H54 (cell line): ENCODE measurements around the gene AMY2B.
A peak's percentile ranks its signal among the peaks of the same experiment; 100 is the strongest.
"Not testable (repeated sequence)": the region's sequence is repeated elsewhere in the genome, so short reads cannot be mapped to it uniquely, and the experiment has no call there.

Experiments
- DNase-seq: peaks from one replicate; pipeline ENCODE4 v3.0.0; 2011; ENCODE audit warnings: low spot score, mixed read lengths; ENCODE audit not compliant: insufficient read length
- FAIRE-seq: peaks from 3 replicates; lab custom pipeline; 2011; peaks lifted over from hg19 to GRCh38; lab: Jason Lieb, UNC
- POLR2A ChIP-seq: IDR thresholded peaks from 2 replicates; pipeline ENCODE4 v1.6.1; 2011; ENCODE audit warnings: low read depth, mild to moderate bottlenecking, low read length

AMY2B gene

GRCh38 chr1:103571289-103571688, at the start of gene AMY2B:
Gene AMY2B (plus strand): TSS chr1:103571589. CDS start chr1:103571603, 14 bp downstream.
- not testable (repeated sequence) for DNase-seq, FAIRE-seq

GRCh38 chr1:103523346-103523745, 48.0 kb upstream of the AMY2B start:
- no peak for FAIRE-seq
- no peak for TF ChIP-seq POLR2A
- DNase-seq, result no peak

DNA sequence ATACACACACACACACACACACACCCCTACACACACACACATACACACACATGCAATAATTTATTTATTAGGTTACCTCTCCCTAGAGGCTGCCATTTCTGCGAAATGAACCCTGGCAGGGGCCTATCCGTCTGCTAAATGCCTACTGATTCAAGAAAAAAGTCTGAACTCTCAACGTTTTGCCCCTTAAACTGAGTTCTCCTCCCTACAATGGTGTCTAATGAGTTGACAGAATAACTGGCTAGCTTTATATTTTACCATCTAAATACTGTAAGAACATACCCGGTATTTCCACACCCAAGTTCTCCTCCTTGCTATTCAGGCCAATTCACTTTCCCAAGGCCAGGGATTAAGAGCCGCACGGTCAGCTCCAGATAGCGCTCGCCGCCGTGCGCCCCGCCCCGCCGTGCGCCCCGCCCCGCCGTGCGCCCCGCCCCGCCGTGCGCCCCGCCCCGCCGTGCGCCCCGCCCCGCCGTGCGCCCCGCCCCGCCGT, 46.2 kb upstream of the AMY2B start:
- TF ChIP-seq POLR2A, result no peak
- DNase-seq (peak; percentile 24), FAIRE-seq (no peak)

- peak; percentile 87 for FAIRE-seq
- TF ChIP-seq POLR2A, result no peak
- DNase-seq, result peak; percentile 43
Observed at GRCh38 chr1:103525607-103526507, 45.5 kb upstream of the AMY2B start, which contains the start of gene RNPC3. Gene RNPC3 (plus strand): TSS chr1:103525699. CDS start chr1:103526071, 372 bp downstream.

DNA sequence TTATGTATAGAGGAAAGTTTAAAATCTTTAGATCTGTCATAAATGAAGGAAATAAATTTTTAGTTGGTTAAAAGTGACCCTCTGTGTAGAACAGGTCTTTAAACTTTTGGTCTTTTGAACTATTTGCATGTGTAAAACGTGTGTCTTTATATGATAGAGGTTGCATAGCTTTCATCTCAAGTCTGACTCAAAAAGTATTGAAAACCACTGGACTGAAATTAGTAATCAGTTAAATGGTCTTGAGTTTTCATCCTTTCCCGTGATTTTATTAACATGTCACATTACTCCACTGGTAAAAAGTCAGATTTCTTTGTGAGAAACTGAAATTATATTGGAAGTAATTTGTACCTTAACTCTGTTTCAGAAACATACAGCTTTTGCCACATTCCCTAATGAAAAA, 44.1 kb upstream of the AMY2B start:
- DNase-seq (no peak), FAIRE-seq (peak; percentile 65)
- TF ChIP-seq POLR2A, result no peak

GRCh38 chr1:103529746-103530145, 41.6 kb upstream of the AMY2B start:
- no peak for TF ChIP-seq POLR2A
- FAIRE-seq (peak; percentile 94), DNase-seq (peak; percentile 21)

GRCh38 chr1:103538226-103538625, 33.2 kb upstream of the AMY2B start:
- no peak for TF ChIP-seq POLR2A
- DNase-seq (no peak), FAIRE-seq (peak; percentile 75)

GRCh38 chr1:103541431-103541830, 30.0 kb upstream of the AMY2B start:
- DNase-seq (no peak), FAIRE-seq (no peak)
- no peak for TF ChIP-seq POLR2A

DNA sequence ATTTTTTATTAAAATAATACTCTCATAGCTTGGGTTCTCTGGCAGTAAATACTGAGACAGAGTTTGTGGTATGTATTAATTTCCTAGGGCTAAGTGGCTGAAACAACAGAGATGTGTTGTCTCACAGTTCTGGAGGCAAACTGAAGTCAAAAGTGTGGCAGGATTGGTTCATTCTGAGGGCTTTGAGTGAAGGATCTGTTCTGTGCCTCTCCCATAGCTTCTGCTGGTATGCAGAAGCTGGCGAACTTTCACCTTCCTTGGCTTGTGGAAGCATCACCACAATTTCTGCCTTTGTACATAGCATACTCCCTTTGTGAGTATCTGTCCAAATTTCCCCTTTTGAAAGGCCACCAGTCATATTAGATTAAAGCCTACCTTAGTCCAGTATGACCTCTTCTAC, 24.9 kb upstream of the AMY2B start:
- FAIRE-seq, result no peak
- no peak for DNase-seq
- no peak for TF ChIP-seq POLR2A

GRCh38 chr1:103547840-103548239, 23.5 kb upstream of the AMY2B start:
- FAIRE-seq, result no peak
- DNase-seq, result no peak
- TF ChIP-seq POLR2A, result no peak

- DNase-seq (no peak), FAIRE-seq (no peak)
- no peak for TF ChIP-seq POLR2A
Observed at GRCh38 chr1:103560427-103560826, 11.0 kb upstream of the AMY2B start.

- not testable (repeated sequence) for DNase-seq, FAIRE-seq
Observed at GRCh38 chr1:103561124-103561523, 10.3 kb upstream of the AMY2B start.

- no peak for FAIRE-seq
- no peak for TF ChIP-seq POLR2A
- no peak for DNase-seq
Observed at GRCh38 chr1:103561643-103562395, 9.6 kb upstream of the AMY2B start.

GRCh38 chr1:103563056-103563455, 8.3 kb upstream of the AMY2B start:
- no peak for FAIRE-seq
- no peak for TF ChIP-seq POLR2A
- DNase-seq, result no peak

DNA sequence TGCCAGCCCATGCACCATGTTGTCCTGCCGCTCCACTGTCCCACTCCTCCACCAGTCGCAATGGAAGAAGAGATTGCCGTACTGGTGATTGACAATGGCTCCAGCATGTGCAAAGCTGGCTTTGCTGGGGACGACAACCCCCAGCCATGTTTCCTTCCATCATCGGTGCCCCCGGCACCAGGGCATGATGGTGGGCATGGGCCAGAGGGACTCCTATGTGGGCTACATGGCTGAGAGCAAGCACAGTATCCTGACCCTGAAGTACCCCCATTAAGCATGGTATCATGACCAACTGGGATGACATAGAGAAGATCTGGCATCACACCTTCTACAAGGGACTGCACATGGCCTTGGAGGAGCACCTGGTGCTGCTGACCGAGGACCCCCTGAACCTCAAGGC, 1.9 kb upstream of the AMY2B start:
- no peak for TF ChIP-seq POLR2A
- DNase-seq (no peak), FAIRE-seq (no peak)
